ENCODE results near the gene PDLIM3.
"Not testable (repeated sequence)": the region's sequence is repeated elsewhere in the genome, so short reads cannot be mapped to it uniquely, and the experiment has no call there.

The PDLIM3 gene, protein sequence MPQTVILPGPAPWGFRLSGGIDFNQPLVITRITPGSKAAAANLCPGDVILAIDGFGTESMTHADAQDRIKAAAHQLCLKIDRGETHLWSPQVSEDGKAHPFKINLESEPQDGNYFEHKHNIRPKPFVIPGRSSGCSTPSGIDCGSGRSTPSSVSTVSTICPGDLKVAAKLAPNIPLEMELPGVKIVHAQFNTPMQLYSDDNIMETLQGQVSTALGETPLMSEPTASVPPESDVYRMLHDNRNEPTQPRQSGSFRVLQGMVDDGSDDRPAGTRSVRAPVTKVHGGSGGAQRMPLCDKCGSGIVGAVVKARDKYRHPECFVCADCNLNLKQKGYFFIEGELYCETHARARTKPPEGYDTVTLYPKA

DNA sequence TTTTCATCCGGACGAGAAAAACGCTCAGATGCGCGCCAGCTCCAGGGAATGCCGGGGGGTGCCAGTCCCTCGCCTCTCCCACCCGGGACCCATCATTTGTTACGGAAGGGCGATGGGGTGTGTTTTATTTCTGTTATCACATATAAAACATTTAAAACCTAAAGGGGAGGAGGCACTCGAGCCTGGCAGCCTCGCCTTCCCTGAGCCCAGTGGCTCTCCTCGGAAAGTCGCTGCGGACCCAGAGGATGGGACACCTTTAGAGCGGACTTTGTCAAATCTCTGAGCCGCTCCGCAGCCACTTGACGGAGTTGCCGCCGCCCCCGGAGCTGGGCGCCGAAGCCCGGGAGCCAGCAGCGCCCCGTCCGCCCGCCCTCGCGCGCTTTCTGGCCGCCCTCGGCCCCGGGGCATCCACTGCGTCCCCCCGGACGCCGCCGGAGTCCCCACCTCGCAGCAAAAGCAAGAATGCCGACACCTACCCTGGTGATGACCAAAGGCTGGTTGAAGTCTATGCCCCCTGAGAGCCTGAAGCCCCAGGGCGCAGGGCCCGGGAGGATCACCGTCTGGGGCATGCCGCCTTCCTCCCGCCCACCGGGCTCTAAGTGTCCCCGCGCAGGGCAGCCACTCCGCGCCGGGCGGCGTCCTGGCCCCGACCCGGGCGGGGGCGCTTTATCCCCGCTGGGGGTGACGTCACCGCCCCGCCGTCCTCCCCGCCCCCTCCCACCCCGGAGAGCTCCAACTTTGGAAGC lies at the start of gene PDLIM3:
Gene PDLIM3 (minus strand): TSS at position 642 of the 746 bp plus-strand sequence. CDS start 73 bp downstream, at position 569.
- no peak for DNase-seq

DNA sequence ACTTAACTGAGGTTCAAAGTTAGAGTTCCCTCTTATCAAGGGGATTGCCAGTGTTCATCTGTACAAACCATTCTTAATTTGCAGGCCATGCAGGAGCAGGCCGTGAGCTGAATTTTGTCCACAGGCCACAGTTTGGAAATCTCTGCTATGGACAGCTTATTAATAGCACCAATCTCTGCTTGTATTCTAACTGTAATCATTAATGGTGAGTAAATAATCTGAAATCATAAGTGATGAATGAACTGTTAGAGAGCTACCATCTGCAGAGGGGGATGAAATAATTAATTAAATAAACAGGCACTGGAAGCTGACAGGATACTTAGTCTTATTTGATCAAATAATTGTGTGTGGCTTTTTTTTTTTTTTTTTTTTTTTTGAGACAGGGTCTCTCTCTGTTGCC lies 48.5 kb upstream of the PDLIM3 start:
- DNase-seq = no peak

DNA sequence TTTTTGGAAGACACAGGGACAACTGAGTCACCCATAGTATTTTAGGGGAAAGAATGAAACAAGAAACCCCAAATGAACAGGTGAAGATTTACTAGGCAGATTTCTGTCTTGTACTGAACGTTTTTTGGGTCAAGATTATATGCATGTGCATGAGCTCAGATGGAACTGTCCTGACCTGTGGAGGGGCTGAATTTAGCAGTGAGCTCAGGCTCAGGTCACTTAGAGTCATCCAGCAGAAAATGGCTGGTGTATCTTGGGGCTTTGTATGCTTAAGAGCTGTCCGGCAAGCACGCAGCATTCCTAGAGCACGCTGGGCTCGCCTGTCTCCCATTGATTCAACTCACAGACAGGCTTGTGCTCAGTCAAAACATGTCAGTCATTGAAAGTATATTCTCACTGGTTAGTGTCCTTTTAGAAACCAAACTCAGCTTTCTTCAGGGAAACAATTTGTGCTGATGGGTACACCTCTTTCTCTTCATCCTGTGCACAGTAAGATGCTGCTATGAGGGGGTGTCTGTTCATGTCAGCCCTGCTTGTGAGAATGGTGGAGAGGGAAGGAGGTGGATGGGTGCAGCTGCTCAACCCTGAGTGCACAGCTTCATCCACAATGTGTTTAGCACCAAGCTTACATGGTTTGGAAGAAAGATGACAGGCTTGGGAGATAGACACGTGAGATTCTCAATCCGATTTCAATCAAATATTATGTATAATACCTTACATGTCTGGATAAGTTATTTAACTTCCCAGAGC lies 47.5 kb upstream of the PDLIM3 start:
- no peak for DNase-seq

- no peak for DNase-seq
Measured at GRCh38 chr4:185580699-185581098, 45.4 kb upstream of the PDLIM3 start.

DNA sequence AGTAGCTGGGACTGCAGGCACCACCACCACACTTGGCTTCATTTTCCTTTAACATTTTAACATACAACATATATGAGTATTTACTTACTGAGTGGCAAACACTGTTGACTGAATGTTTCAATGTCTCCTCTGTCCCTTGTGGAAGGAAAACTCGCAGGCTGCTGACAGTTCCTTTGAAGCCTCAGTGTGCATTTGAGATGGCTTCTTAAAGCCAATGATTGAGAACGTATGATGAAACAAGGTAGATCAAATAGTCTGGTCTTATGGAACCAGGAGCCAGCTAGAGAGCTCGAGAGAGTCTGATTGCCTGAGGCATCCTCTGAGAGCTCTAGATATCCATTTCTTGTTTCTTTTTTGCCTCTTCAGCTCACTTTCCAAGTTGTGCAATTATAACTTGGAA lies 43.0 kb upstream of the PDLIM3 start:
- DNase-seq = no peak

DNA sequence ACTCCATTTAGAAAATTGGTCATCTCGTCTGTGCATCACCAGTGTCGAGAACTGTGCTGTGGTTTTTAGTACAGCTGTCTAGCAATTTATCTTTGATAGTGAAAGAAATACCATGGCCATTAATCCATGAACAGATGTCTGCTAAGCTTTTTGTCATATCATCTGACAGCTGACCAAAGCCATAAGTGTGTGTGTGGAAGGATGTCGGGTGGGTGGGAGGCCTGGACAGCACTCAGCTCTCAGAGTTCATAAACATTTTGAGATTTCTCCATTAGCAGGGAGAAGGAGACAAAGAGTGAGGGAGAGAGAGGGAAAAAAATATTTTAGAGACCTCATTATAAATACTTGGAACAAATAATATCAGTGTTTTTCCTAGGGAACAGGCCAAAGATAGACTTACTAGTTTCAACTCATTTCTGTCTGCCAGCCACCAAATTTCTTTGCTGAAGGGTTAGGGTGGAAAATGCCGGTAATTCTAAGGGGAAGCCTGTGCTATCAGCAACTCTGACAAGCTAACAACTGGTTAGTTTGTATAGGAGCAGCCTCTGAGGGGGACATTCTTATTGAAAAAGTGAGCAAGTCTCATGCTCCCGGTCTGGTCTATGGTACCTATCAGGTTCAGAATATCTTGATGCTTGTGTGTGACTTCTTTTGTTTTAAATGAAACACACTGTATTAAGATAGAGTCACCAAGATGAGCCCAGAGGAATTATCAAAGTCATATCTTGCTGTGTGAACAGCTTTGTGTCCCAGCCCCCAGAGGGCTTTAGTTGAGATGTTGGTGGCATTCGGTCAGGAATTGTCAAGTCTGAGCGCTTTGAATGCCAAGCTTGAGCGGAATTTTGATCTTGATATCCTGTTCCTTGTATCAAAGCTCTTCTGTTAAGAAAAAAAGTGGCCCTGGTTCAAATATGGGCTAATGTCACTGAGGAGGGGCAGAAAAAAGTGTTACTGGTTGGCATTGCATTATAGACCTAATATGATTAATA lies 41.9 kb upstream of the PDLIM3 start:
- DNase-seq = peak; percentile 35

DNA sequence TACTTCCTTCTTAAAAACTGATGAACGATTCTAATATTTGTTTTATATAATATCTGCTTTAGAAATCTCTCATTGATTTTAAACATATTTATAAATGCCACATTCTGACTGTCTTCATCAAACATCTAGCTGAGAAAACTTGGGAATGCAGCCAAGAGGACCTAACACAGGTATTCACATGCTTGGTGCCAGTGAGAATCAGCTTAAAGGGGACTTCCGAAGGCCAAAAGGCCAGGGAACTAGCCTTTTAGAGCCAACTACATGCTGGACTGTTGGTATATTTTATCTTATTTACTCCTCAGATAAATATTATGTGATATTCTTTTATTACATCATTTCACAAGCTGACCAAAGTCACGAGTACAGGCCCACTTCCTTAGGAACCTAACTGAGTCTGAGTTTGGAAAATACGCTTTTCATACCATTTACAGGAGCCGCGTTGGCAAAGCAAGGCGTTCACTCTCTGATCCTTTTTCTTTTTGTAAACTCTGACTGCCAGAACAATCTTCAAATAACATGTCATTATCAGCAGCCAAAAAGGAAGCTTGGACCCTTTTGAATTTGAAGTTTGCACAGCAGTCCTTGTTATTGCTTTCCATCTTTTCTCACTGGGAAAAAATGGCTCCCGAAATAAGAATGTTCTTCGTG lies 41.1 kb upstream of the PDLIM3 start:
- no peak for DNase-seq

GRCh38 chr4:185573651-185574199 lies 38.4 kb upstream of the PDLIM3 start:
- peak; percentile 73 for DNase-seq

GRCh38 chr4:185570727-185571126 lies 35.4 kb upstream of the PDLIM3 start:
- no peak for DNase-seq

GRCh38 chr4:185567381-185568376 lies 32.4 kb upstream of the PDLIM3 start:
- no peak for DNase-seq

DNA sequence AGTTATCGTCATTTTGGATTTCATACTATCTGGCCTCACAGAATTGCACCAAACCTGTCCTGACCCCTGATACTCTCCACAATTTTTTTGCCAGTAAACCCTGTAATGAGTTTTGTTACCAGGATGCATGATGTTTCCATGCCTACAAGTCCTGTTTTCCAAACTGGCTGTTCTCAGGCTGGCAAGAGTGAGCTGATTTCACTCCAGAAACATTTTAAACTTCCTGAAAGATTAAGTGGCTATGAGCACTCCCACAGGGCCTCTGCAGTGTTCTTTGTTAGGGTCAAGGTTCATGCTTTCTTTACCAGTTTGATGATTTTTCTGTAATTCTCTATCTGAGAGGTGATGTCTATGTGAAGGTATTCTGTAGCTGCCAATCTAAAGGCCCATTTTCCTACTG lies 31.7 kb upstream of the PDLIM3 start:
- no peak for DNase-seq

DNA sequence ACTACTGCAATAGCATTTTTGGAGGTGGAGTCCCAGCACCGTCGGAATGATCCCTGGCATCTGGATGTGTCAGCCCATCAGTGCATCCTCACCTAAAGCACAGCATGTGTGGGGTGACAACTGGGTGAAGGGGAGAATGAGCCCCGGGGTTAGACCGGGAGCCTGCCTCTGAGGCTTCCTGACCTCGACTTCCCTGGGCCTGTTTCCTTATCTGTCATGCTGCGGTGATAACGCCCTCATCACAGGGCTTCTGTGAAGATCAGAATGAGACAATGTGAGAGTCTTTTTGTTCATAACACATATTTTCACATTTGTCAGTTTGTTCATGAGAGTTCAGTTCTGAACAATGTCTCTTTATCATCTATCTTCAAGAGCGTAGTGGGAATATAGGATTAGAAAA lies 31.1 kb upstream of the PDLIM3 start:
- DNase-seq = no peak

GRCh38 chr4:185565696-185566095 lies 30.4 kb upstream of the PDLIM3 start:
- no peak for DNase-seq

DNA sequence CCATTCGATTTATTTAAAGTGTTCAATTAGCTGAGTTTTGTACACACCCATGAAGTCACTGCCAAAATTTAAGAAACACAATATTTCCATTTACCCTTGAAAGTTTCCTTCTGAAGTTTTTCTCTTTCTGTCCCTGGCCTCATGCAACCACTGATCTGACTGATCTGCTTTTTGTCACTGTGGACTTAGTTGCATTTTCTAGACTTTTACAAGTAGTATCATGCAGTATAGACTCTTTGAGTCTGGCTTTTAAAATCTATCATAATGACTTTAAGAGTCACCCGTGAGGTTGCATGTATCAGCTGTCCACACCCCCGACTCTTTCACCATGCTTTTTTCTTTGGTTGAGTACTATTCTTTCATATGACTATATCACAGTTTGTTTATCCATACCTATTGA lies 29.0 kb upstream of the PDLIM3 start:
- no peak for DNase-seq

DNA sequence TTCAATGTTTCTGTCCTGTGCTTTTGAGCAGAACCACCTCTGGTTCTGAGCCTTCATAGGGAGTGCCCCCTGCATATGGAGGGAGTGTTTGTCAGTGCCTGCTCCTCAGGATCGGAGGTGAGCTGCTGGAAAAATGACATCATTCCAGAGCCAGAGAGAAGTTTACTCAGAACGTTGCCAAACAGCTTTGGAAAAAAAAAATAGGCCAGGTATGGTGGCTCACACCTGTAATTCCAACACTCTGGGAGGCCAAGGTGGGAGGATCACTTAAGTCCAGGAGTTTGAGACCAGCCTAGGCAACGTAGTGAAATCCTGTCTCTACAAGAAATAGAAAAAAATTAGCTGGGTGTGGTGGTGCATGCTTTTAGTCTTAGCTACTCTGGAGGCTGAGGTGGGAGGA lies 27.2 kb upstream of the PDLIM3 start:
- DNase-seq = no peak

- no peak for DNase-seq
Measured at GRCh38 chr4:185560316-185560715, 25.0 kb upstream of the PDLIM3 start.

DNA sequence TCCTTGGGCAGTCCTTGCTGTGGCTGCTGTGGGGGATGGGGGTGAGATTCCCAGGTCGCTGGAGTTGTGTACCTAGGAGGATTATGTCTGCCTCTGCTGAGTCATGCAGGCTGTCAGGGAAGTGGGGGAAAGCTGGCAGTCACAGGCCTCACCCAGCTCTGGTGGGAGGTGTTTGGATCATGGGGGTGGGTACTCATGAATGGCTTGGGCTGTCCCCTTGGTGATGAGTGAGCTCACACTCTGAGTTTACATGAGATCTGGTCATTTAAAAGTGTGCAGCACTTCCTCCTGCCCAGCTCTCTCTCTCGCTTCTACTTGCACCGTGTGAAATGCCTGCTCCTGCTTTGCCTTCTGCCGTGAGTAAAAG lies 24.6 kb upstream of the PDLIM3 start:
- DNase-seq = peak; percentile 19

DNA sequence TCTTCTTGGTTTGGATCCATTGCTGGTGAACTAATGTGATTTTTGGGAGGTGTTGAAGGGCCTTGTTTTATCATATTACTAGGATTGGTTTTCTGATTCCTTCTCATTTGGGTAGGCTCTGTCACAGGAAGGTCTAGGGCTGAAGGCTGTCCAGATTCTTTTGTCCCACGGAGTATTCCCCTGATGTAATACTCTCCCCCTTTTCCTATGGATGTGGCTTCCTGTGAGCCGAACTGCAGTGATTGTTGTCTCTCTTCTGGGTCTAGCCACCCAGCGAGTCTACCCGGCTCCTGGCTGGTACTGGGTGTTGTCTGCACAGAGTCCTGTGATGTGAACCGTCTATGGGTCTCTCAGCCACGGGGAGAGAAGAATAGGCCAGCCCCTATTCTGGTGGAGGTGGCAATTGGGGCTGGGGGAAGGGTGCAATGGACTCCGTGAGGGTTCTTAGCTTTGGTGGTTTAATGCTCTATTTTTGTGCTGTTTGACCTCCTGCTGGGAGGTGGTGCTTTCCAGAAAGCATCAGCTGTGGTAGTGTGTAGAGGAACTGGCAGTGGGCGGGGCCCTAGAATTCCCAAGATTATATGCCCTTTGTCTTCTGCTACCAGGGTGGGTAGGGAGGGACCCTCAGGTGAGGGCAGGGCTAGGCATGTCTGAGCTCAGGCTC lies 24.1 kb upstream of the PDLIM3 start:
- DNase-seq = not testable (repeated sequence)

DNA sequence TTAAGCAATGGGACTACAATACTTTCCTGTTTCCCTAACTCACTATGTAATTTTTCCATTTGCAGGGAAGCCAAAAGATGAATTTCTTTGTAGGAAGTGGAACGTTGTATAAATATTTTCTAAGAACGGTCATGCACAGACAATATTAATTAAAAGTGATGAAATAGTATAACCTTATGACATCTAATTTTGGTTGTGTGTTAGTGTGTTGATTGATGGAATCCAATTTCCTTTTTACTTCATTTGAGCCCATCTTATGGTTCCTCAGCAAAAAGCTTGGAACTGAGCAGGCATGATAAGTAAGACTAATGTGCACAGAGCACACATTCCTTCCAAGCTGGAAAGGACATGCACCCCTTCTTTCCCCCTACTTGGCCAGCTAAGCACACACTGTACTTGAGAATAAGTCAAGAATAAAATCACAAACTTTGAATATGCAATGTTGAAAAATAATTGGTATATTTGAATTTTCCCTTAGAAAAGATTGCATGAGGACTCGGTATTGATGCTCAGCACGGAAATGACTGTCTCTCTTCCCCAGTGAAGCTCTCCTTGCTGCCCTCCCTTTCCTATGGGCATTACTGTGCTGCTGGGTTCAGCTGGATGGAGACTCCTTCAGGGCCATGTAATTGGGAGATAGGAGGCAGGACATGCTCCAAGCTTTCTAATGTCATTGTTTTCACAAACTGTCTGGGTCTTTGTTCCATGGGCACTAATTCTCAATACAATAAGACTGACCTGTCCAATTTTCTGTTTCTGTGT lies 19.2 kb upstream of the PDLIM3 start:
- no peak for DNase-seq
